BJ (cell line): Measurements from ENCODE around the gene MSL1. TPM values are rescaled to one million over a fixed set of nuclear protein-coding genes. Genes with fewer than 3 reads are reported as not detected.

Experiments used
- CTCF ChIA-PET: fragments of 350-600 bp; formaldehyde crosslinking; extraction: SDS; loops from one replicate; lab custom pipeline; 2021; ENCODE audit warnings: antibody characterized with exemption, inconsistent platforms; lab: Yijun Ruan, JAX
- POLR2A ChIA-PET: fragments of 300-600 bp; sonication (Branson Sonifier 250); formaldehyde crosslinking; extraction: SDS; loops from one replicate; lab custom pipeline; 2021; ENCODE audit warnings: antibody characterized with exemption; lab: Charles Lee
- DNase-seq: peaks from one replicate; pipeline ENCODE4 v3.0.0-alpha.2; 2011; ENCODE audit warnings: low read depth
- H3K27me3 ChIP-seq: 2 replicates; pipeline ENCODE4 v1.6.0; 2011; ENCODE audit warnings: low read length; ENCODE audit not compliant: control insufficient read depth, insufficient read depth
- H3K36me3 ChIP-seq: 2 replicates; pipeline ENCODE4 v1.5.1; 2011; ENCODE audit warnings: low read length; ENCODE audit not compliant: control insufficient read depth, insufficient read depth
- H3K4me3 ChIP-seq: 2 replicates; pipeline ENCODE4 v1.5.1; 2011; ENCODE audit warnings: low read depth, mild to moderate bottlenecking, control low read depth, low read length
- CTCF ChIP-seq: IDR thresholded peaks from 2 replicates; pipeline ENCODE4 v1.5.1; 2011; ENCODE audit warnings: low read depth, mild to moderate bottlenecking, control low read depth, inconsistent platforms, low read length, moderate library complexity; ENCODE audit not compliant: insufficient read depth
- polyA plus RNA-seq: library from polyadenylated mRNA; depleted of rRNA; stranded (reverse); fragments of >200 nt; gene quantifications from 2 replicates; pipeline ENCODE4 v1.2.3, GENCODE V29; 2011

MSL1 gene
- polyA plus RNA-seq, 1 experiment = 36.7 TPM

- Histone ChIP-seq H3K27me3 (no peaks in the 10 kb centered on the region), H3K4me3 (no peak overlapping the region), H3K36me3 (peaks cover 24% of the 10 kb centered on the region)
- CTCF ChIA-PET = interaction anchor here (2.3 to 4.7 kb wide), 3 partner anchors 19 to 118 kb away, joined by 6 to 18 read pairs (median 16); no protein-coding TSS in a partner anchor
- no peak for DNase-seq
- no peak for TF ChIP-seq CTCF
- POLR2A ChIA-PET = no interaction called here
Measured at GRCh38 chr17:40173091-40173777, 51.5 kb downstream of the MSL1 start.

GRCh38 chr17:40173778-40174135 is 52.0 kb downstream of the MSL1 start:
- ChIA-PET CTCF (interaction anchor here (2.3 to 4.7 kb wide), 3 partner anchors 18 to 117 kb away, joined by 6 to 18 read pairs (median 16); no protein-coding TSS in a partner anchor), POLR2A (no interaction called here)
- Histone ChIP-seq H3K36me3 (peaks cover 21% of the 10 kb centered on the region), H3K4me3 (no peak overlapping the region), H3K27me3 (no peaks in the 10 kb centered on the region)
- no peak for DNase-seq
- TF ChIP-seq CTCF = no peak

GRCh38 chr17:40174514-40174913 is 52.7 kb downstream of the MSL1 start:
- Histone ChIP-seq H3K36me3 (peaks cover 19% of the 10 kb centered on the region), H3K4me3 (no peak overlapping the region), H3K27me3 (no peaks in the 10 kb centered on the region)
- TF ChIP-seq CTCF = no peak
- ChIA-PET CTCF (interaction anchor here (0.6 to 4.7 kb wide), 7 partner anchors 17 to 140 kb away, joined by 3 to 18 read pairs (median 6); no protein-coding TSS in a partner anchor), POLR2A (no interaction called here)
- no peak for DNase-seq

- ChIA-PET CTCF (interaction anchor here (0.6 to 5.5 kb wide), 6 partner anchors 8 to 385 kb away, joined by 3 to 35 read pairs (median 11); no protein-coding TSS in a partner anchor), POLR2A (interaction anchor here (0.6 kb wide), 1 partner anchor 198 kb away, joined by 3 read pairs; no protein-coding TSS in a partner anchor)
- TF ChIP-seq CTCF = no peak
- peaks cover 14% of the 10 kb centered on the region for H3K36me3 ChIP-seq
- no peaks in the 10 kb centered on the region for H3K27me3 ChIP-seq
- no peak overlapping the region for H3K4me3 ChIP-seq
- DNase-seq = no peak
Measured at GRCh38 chr17:40175928-40176753, 54.4 kb downstream of the MSL1 start.

GRCh38 chr17:40176754-40177110 is 55.0 kb downstream of the MSL1 start:
- no peak for DNase-seq
- no peak for TF ChIP-seq CTCF
- H3K4me3 ChIP-seq = no peak overlapping the region
- peaks cover 9% of the 10 kb centered on the region for H3K36me3 ChIP-seq
- CTCF ChIA-PET = interaction anchor here (0.5 to 5.5 kb wide), 5 partner anchors 8 to 385 kb away, joined by 3 to 35 read pairs (median 4); no protein-coding TSS in a partner anchor
- H3K27me3 ChIP-seq = no peaks in the 10 kb centered on the region
- POLR2A ChIA-PET = interaction anchor here (0.6 kb wide), 1 partner anchor 198 kb away, joined by 3 read pairs; no protein-coding TSS in a partner anchor
